NCI-H69 (cell line): ENCODE measurements around the gene CARNS1.
"Not testable (repeated sequence)": the region's sequence is repeated elsewhere in the genome, so short reads cannot be mapped to it uniquely, and the experiment has no call there.

Experiments used
- DNase-seq: peaks from one replicate; lab custom pipeline; 2025; lab: John Stamatoyannopoulos, UW

CARNS1 gene

GRCh38 chr11:67396259-67396581 is 19.3 kb upstream of the CARNS1 start:
- DNase-seq, result no peak

- no peak for DNase-seq
These were observed 18.7 kb upstream of the CARNS1 start for GRCh38 chr11:67396587-67397389.

GRCh38 chr11:67397536-67397935 is 17.9 kb upstream of the CARNS1 start:
- DNase-seq, result no peak

GRCh38 chr11:67397986-67398660 is 17.4 kb upstream of the CARNS1 start:
- DNase-seq, result no peak

- DNase-seq, result no peak
These were observed 16.6 kb upstream of the CARNS1 start for GRCh38 chr11:67398661-67399563.

- DNase-seq, result no peak
These were observed 15.1 kb upstream of the CARNS1 start for GRCh38 chr11:67400251-67400941.

- DNase-seq, result no peak
These were observed 14.5 kb upstream of the CARNS1 start for GRCh38 chr11:67400942-67401494.

GRCh38 chr11:67401495-67402191 is 13.8 kb upstream of the CARNS1 start, which contains the start of gene PPP1CA:
PPP1CA (minus strand) TSS chr11:67401858; CDS start chr11:67401782, 76 bp downstream.
- peak; percentile 95 for DNase-seq

GRCh38 chr11:67402192-67402839 is 13.2 kb upstream of the CARNS1 start:
- DNase-seq, result peak; percentile 70

GRCh38 chr11:67403085-67403484 is 12.4 kb upstream of the CARNS1 start:
- DNase-seq, result not testable (repeated sequence)

GRCh38 chr11:67404515-67405195 is 10.8 kb upstream of the CARNS1 start:
- DNase-seq, result no peak

GRCh38 chr11:67405196-67405567 is 10.3 kb upstream of the CARNS1 start:
- DNase-seq, result no peak

- DNase-seq, result no peak
These were observed 9.7 kb upstream of the CARNS1 start for GRCh38 chr11:67405688-67406339.

- no peak for DNase-seq
These were observed 9.0 kb upstream of the CARNS1 start for GRCh38 chr11:67406420-67406968.

- DNase-seq, result peak; percentile 13
These were observed 8.3 kb upstream of the CARNS1 start for GRCh38 chr11:67406969-67407687.

GRCh38 chr11:67407688-67408163 is 7.8 kb upstream of the CARNS1 start:
- DNase-seq, result no peak

GRCh38 chr11:67408437-67409200 is 6.9 kb upstream of the CARNS1 start:
- no peak for DNase-seq
